ENCODE data around the gene DSCAM. TPM values are rescaled to one million over a fixed set of nuclear protein-coding genes. Genes with fewer than 3 reads are reported as not detected.
"Not testable (repeated sequence)": the region's sequence is repeated elsewhere in the genome, so short reads cannot be mapped to it uniquely, and the experiment has no call there.

The DSCAM gene
- total RNA-seq, 1 donor from 2014 or later = 4.4 TPM

GRCh38 chr21:40270047-40270446, 576.9 kb downstream of the DSCAM start:
- Mint-ChIP-seq H3K27ac (ENCODE audit: unreplicated experiment) (no peak overlapping the region), H3K4me1 (ENCODE audit: low read depth, unreplicated experiment) (peaks cover 10% of the 10 kb centered on the region), H3K27me3 (ENCODE audit: unreplicated experiment) (no peaks in the 10 kb centered on the region), H3K4me3 (ENCODE audit: unreplicated experiment) (no peak overlapping the region), H3K9me3 (ENCODE audit: unreplicated experiment) (peaks cover 4% of the 10 kb centered on the region), H3K36me3 (ENCODE audit: unreplicated experiment) (no peaks in the 10 kb centered on the region)
- TF ChIP-seq, protein P1, sequence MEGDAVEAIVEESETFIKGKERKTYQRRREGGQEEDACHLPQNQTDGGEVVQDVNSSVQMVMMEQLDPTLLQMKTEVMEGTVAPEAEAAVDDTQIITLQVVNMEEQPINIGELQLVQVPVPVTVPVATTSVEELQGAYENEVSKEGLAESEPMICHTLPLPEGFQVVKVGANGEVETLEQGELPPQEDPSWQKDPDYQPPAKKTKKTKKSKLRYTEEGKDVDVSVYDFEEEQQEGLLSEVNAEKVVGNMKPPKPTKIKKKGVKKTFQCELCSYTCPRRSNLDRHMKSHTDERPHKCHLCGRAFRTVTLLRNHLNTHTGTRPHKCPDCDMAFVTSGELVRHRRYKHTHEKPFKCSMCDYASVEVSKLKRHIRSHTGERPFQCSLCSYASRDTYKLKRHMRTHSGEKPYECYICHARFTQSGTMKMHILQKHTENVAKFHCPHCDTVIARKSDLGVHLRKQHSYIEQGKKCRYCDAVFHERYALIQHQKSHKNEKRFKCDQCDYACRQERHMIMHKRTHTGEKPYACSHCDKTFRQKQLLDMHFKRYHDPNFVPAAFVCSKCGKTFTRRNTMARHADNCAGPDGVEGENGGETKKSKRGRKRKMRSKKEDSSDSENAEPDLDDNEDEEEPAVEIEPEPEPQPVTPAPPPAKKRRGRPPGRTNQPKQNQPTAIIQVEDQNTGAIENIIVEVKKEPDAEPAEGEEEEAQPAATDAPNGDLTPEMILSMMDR (IDR thresholded peaks at IDR 0.05; ENCODE audit: partially characterized antibody, unreplicated experiment) = no peak
- no peak for DNase-seq

GRCh38 chr21:40269239-40269638, 577.7 kb downstream of the DSCAM start:
- Mint-ChIP-seq H3K9me3 (ENCODE audit: unreplicated experiment) (peaks cover 4% of the 10 kb centered on the region), H3K36me3 (ENCODE audit: unreplicated experiment) (no peaks in the 10 kb centered on the region), H3K4me3 (ENCODE audit: unreplicated experiment) (no peak overlapping the region), H3K27me3 (ENCODE audit: unreplicated experiment) (no peaks in the 10 kb centered on the region), H3K4me1 (ENCODE audit: low read depth, unreplicated experiment) (peaks cover 10% of the 10 kb centered on the region), H3K27ac (ENCODE audit: unreplicated experiment) (no peak overlapping the region)
- TF ChIP-seq, protein P1 (IDR thresholded peaks at IDR 0.05; ENCODE audit: partially characterized antibody, unreplicated experiment) = no peak
- no peak for DNase-seq

- H3K36me3 Mint-ChIP-seq (ENCODE audit: unreplicated experiment); DNase-seq; H3K9me3 Mint-ChIP-seq (ENCODE audit: unreplicated experiment): not testable (repeated sequence)
Observed at GRCh38 chr21:40258456-40258855, 588.5 kb downstream of the DSCAM start.

GRCh38 chr21:40257342-40257741, 589.6 kb downstream of the DSCAM start:
- Mint-ChIP-seq H3K36me3 (ENCODE audit: unreplicated experiment) (no peaks in the 10 kb centered on the region), H3K4me1 (ENCODE audit: low read depth, unreplicated experiment) (peaks cover 2% of the 10 kb centered on the region), H3K27me3 (ENCODE audit: unreplicated experiment) (no peaks in the 10 kb centered on the region), H3K9me3 (ENCODE audit: unreplicated experiment) (no peaks in the 10 kb centered on the region), H3K27ac (ENCODE audit: unreplicated experiment) (no peak overlapping the region), H3K4me3 (ENCODE audit: unreplicated experiment) (no peak overlapping the region)
- TF ChIP-seq, protein P1 (IDR thresholded peaks at IDR 0.05; ENCODE audit: partially characterized antibody, unreplicated experiment) = no peak
- DNase-seq = no peak

More at GRCh38 chr21:40258456-40258855, 588.5 kb downstream of the DSCAM start:
- H3K4me3 Mint-ChIP-seq (ENCODE audit: unreplicated experiment); H3K27ac Mint-ChIP-seq (ENCODE audit: unreplicated experiment); H3K4me1 Mint-ChIP-seq (ENCODE audit: low read depth, unreplicated experiment); H3K27me3 Mint-ChIP-seq (ENCODE audit: unreplicated experiment): not testable (repeated sequence)

DNA sequence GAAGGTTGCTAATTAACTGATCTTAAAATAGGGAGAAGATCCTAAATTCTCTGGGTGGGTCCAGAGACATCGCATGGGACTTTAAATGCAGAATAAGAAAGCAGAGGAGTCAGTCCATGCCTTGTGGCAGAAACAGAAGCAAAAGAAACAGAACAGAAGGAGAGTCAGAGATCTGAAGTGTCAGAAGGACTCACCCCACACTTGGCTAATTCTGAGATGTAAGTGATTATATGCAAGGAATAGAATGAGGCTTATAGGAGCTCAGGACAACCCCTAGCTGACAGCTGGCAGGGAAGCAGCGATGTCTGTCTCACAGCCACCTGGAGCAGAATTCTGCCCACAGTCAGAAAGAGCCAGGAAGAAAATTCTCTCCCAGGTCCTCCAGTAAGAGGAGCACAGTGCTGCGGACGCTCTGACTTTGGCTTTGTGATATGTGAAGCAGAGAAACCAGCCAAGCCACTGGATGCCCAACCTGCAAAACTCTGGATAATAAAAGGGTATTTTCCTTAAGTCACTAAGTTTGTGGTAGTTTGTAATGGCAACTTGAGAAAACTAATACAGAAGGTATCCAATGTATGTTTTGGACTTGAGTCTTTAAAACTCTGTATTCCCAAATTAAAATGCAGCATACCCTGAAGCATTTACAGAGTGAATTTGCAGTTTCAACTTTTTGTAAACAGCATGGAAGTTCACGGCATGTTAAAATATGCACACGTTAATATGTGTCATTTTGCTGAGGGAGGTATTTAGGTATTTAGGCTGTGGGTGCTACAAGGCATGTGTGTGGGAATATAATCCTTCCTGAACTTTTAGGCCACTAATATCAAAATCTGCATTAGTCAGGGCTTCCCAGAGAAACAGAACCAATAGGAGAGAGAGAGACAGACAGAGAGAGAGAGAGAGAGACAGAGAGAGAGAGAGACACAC, 591.2 kb downstream of the DSCAM start:
- Mint-ChIP-seq H3K36me3 (ENCODE audit: unreplicated experiment) (no peaks in the 10 kb centered on the region), H3K9me3 (ENCODE audit: unreplicated experiment) (no peaks in the 10 kb centered on the region), H3K4me3 (ENCODE audit: unreplicated experiment) (no peak overlapping the region), H3K4me1 (ENCODE audit: low read depth, unreplicated experiment) (peaks cover 2% of the 10 kb centered on the region), H3K27me3 (ENCODE audit: unreplicated experiment) (no peaks in the 10 kb centered on the region), H3K27ac (ENCODE audit: unreplicated experiment) (no peak overlapping the region)
- TF ChIP-seq, protein P1 (IDR thresholded peaks at IDR 0.05; ENCODE audit: partially characterized antibody, unreplicated experiment) = no peak
- DNase-seq = no peak
